GM18511 (cell line): ENCODE measurements around the gene VPS13D.

Source experiments
- ATAC-seq: cut with Tn5 transposase; IDR thresholded peaks from one replicate; pipeline ENCODE4 v1.9.1; 2021; ENCODE audit warnings: mild to moderate bottlenecking, moderate library complexity; ENCODE audit not compliant: unreplicated experiment

VPS13D gene

GRCh38 chr1:12400027-12400693 lies 170.3 kb downstream of the VPS13D start:
- no peak for ATAC-seq

DNA sequence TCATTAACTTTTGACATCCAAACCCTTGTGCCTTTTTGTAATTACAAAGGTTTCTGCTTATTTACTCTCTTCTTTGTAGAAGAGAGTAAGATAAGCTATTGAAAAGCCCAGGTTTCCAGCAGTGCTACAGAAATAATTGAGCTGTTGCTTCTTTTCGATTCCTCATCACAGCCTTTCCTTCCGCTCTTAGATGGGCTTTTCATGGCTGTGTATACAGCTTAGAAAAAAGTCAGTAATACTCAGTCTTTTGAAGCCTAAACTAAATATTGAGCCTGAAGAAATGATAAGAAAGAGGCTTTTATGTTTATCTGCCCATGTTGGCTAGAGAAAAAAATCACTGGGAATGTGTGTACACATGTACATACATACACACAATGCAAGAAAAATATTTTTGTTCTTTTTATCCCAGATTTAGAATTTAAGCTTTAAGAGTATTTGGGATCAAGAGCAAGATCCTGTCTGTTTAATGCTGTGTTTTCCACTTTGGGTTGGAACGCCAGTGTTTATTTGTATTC lies 172.4 kb downstream of the VPS13D start:
- ATAC-seq = no peak

DNA sequence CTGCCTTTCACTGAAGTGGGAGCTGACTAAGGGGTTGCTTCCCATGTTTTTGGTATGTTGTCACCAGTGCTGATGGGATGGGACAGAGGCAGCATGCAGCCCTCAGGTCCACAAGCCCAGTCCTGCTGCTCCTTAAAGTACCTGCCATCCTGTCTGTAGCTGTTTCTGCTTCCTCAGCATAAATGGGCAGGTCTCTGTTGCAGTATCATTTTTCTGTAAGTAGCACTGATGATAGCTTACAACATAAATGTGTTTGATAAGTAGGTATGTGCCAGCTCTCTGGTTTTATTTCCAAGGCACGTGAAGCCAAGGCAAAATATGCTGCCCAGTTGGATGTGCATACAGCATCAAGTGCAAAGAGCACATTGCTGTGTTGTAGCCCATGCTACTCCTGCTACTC lies 173.0 kb downstream of the VPS13D start:
- no peak for ATAC-seq

GRCh38 chr1:12404918-12405317 lies 175.1 kb downstream of the VPS13D start:
- no peak for ATAC-seq

DNA sequence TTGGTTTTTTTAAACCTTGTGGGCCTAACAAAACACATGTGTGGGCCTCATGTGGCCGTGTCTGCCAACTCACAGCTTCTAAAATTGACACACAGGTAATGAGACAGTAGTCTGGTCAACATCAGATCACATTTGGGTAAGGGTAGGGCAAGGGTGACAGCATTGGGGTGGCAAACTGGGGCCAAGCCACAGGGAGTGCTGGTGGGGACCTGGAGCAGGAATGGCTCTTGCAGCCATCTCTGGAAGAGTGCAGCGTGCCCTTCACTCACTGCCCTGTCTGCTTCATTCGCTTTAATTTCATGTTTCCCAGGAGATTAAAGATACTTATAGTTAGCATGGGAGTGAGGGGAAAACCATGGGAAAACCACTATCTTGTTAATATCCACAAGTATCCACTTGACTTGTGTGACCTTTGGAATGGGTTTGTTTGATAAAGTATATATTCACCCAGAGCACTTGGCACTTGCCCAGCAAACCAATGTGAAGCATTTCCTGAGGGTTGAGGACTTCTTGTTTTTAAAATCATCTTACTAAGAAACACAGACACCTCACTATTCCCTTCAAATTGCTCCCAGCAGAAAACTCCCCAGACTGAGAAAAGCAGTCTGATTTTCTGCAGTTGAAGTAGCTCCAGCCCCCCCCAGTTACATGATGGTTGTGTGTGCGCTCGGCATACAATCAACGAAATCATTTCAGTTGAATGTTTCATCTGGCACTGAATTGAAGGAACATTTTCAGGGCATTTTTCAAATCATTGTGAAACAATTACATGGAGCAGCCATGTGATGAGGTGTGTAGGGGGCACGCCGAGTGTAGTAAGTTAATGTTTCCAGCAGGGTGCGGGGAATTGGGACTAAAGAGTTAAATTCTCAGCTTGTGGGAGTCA lies 175.7 kb downstream of the VPS13D start:
- ATAC-seq = no peak

GRCh38 chr1:12406211-12407021 lies 176.6 kb downstream of the VPS13D start:
- no peak for ATAC-seq

DNA sequence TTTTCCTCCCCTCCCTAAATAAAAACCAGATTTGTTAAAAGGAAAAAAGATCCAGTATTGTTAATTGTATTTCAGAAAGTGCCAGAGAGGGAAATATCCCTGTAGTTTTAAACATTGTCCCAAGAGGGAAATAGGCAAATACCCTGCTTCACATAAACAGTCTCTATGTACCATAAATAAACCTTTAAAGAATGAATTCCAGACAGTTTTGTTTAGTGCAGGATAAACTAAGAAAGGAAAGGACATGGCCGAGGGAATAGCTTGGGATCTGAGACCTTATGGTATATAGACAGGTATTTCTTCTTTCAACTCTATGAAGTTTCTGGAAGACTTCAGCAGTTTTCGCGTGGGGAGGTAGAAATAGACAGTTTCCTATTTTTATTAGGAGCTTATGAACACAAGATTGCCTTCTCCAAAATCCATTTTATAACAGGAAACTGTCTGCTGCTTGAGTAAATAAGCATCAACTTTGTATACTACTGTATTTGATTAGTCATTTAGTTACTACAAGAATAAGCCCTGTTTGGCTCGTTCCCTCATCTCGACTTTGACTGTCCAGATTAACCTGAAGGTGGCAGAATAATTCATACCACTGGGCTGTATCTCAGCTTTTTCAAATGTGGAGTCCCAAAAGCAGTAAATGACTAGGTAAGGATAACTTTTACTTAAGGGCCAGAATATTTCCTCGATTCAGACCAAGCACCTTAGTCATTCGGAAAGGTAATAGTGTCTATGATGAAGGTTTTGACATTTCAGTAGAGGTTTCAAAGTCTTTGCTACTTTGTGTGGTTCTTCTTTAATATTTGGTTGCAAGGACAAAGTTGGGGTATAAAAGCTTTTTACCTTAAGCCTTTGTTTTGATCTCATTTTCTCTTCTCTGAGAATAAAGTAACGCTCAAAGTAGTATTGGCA lies 177.5 kb downstream of the VPS13D start:
- ATAC-seq = no peak

GRCh38 chr1:12407962-12408454 lies 178.2 kb downstream of the VPS13D start:
- no peak for ATAC-seq

DNA sequence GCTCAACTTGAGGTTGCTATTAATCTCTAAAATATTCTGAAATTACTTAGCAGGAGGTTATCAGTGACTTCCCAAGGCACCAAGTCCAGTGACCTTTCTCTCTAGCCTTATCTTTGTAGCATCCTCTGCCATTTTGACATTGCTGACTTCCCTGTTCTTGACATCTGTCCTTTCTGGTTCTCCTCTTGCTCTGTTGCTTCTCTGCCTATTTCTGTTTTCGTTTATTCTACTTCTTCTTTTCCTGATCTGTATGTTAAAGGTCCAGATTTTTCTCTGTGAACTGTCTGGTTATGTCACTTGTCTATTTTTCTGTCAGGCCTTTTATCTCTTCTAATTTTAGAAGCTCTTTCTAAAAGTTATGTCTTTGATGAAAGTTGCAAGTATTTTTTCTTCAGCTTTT lies 178.8 kb downstream of the VPS13D start:
- ATAC-seq = no peak

GRCh38 chr1:12409681-12410080 lies 179.9 kb downstream of the VPS13D start:
- no peak for ATAC-seq

DNA sequence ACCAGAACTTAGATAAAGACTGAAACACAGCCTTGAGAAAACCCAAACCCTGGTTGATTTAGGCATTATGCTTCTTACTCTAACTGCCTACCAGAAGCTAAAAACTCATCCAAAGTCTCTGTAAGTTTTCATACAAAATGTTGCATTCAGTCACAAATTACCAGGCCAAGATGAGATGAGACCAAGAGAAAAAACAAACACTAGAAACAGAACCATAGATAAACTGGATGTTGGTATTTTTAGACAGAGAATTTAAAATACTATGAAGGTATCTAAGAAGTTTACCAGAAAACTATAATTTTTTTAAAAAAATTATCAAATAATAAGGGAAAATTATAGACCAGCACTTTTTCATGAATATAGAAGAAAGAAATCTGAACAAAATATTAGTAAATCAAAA lies 180.5 kb downstream of the VPS13D start:
- ATAC-seq = no peak

DNA sequence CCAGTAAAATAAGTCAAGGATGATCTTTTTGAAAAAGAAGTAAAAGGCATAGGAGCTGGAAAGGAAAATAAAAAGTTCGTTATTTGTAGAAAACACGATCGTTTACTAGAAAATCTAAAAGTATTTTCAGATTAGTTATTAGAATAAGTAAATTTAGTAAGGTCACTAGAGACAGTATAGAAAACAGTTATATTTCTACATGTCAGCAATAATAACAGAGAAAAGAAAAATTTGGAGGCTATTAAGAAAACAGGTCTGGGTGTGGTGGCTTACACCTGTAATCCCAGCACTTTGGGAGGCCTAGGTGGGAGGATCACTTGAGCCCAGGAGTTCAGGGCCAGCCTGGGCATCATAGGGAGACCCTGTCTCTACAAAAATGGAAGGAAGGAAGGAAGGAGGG lies 181.3 kb downstream of the VPS13D start:
- no peak for ATAC-seq

DNA sequence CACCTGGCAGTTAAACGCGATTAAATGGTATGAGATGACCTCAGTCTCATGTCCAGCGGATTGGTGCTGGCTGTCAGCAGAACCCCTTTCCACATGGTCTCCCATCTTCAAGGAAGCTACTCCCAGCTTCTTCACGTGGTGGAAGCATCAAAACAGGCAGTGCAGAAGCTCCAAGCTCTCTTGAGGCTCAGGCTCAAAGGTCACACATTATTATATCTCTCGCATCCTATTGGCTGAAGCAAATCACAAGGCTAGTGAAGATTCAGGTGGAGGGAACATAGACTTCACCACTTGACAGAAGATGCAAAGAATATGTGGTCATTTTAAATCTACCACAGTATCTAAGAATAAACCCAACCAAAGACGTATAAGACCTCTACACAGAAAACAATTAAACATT lies 181.9 kb downstream of the VPS13D start:
- no peak for ATAC-seq

- no peak for ATAC-seq
Observed at GRCh38 chr1:12412439-12412838, 182.6 kb downstream of the VPS13D start.

GRCh38 chr1:12413664-12414410 lies 184.0 kb downstream of the VPS13D start:
- no peak for ATAC-seq

DNA sequence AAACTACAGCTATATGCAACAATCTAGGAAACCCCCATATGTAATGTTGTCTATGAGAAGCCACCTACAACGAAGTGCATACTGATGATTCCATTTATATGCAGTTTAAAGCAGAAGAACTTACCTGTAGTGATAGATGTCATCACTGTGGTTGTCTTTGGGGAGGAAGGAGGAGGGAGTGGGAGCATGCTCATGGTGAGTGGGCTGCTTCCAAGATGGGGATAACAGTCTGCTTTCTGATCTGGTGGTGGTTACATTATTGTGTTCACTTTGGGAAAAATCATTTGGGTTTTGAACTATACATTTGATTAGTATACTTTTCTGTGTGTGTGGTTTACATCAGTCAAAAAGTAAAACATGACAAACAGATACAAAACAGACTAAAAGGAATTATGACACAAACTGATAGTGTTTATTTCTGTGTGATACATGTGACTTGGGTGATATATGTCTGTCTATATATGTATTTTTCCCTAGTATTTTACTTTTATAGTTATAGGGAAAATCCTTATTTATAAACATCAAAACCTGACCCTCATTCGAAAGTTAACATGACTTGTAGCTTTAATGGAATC lies 184.7 kb downstream of the VPS13D start:
- ATAC-seq = no peak

GRCh38 chr1:12415038-12415466 lies 185.2 kb downstream of the VPS13D start:
- ATAC-seq = no peak

GRCh38 chr1:12416101-12416500 lies 186.3 kb downstream of the VPS13D start:
- ATAC-seq = no peak

GRCh38 chr1:12416744-12417143 lies 186.9 kb downstream of the VPS13D start:
- no peak for ATAC-seq
